Skin epidermis (tissue), 12 donors: ENCODE results near the gene SLC25A43.
"Not testable (repeated sequence)": the region's sequence is repeated elsewhere in the genome, so short reads cannot be mapped to it uniquely, and the experiment has no call there.

ENCODE experiments used
- H3K27ac ChIP-seq, 21 experiments: fragments of 200-600 bp; sonication (generic) in 11 of 21; one replicate each; pipeline ENCODE4 v1.5.0; 2020; ENCODE audit warnings: mild to moderate bottlenecking in 3 of 21, inconsistent platforms in 2 of 21, moderate library complexity in 2 of 21
- H3K4me3 ChIP-seq, 7 experiments: fragments of 200-600 bp; sonication (generic) in 2 of 7; one replicate each; pipeline ENCODE4 v1.5.0; 2020; ENCODE audit warnings: inconsistent platforms in 2 of 7, mild to moderate bottlenecking in 2 of 7, moderate library complexity in 1 of 7

Gene SLC25A43

DNA sequence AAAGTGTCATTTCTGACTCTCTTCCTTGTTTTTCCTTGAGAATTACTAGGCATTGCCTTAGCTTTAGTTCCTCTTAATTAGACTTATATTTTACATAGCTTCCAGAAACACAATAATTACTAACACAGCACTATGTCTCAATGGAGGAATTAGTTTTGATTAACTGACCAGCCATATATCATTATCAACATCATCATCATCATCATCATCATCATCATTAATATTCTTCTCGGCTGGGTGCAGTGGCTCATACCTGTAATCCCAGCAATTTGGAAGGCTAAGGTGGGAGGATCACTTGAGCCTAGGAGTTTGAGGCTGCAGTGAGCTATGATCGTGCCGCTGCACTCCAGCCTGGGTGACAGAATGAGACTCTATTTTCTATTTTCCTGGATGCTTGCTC lies 66.4 kb downstream of the SLC25A43 start:
- H3K27ac ChIP-seq: no peak overlapping the region
- no peak overlapping the region for H3K4me3 ChIP-seq

DNA sequence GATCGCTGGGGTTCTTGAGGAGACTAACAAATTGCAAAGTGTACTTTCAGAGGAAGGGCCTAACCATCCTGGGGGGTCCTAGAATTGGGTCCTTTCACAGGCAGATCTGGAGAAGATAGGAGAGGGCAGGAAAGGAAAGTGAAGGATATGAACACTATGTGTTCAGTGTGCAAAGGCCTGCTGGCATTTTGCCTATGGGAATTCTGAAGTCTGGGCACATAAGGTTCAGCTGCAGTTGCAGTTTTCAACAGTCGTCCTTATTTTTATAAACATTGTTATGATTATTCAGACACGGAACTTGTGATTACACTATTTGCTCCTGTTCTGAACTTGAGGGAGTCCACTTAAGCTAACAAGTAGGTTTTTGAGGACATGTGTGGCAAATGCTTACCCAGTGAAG lies 67.8 kb downstream of the SLC25A43 start:
- no peak overlapping the region for H3K27ac ChIP-seq
- H3K4me3 ChIP-seq: no peak overlapping the region

DNA sequence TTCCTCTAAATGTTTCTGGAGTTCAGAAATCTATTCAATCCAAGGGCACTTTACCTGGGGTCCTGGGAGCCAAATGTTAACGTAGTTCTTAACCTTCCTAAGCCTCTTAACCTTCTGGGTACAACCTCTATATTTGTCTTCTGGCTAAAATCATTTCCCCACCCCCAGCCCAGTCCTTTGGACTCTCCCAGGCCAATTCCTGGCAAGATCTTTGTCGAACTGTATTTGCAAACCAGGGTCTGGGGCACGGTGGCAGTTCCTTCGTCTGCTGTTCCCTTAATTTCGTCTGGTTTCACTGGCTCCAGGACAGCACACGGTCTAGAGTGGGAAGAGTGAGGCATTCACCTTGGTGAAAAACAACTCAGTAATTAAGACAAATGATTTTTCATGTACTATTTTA lies 68.3 kb downstream of the SLC25A43 start:
- Histone ChIP-seq H3K4me3 (no peak overlapping the region), H3K27ac (no peak overlapping the region)

DNA sequence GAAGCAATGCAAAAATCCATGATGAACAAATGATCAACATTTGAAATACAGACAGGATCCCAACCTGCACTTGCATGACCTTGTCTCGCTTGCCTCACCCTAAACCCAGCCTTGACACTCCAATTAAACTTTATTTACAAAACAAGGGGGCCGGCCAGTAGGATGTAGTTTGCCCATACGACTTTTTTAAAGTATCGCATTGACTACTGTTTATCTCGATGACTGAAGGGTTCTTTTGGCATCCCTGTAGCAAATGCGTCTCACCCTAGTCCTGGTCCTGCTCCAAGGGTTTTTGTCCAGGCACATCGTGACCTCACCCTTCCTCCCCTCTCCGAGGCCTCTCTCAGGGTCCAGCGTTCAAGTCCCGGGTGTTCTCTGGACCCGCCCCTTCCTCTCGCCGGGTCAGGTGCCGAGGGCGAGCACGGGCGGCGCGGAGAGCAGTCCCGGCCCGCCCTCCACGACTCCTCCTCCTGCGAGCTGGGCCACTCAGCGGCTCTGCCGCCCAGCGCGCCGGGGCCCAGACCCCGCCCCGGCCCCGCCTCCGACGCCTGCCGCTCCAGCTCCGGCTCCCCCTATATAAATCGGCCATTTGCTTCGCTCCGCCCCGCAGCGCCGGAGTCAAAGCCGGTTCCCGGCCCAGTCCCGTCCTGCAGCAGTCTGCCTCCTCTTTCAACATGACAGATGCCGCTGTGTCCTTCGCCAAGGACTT lies 68.9 kb downstream of the SLC25A43 start, which contains the start of gene SLC25A5:
Gene SLC25A5 (plus strand): TSS at position 603 of the 709 bp plus-strand sequence. CDS start 72 bp downstream, at position 675.
- peak within 1 kb of the TSS; percentile 77 to 97 (median 91) for H3K27ac ChIP-seq
- peak within 1 kb of the TSS; percentile 71 to 87 (median 76) for H3K4me3 ChIP-seq

DNA sequence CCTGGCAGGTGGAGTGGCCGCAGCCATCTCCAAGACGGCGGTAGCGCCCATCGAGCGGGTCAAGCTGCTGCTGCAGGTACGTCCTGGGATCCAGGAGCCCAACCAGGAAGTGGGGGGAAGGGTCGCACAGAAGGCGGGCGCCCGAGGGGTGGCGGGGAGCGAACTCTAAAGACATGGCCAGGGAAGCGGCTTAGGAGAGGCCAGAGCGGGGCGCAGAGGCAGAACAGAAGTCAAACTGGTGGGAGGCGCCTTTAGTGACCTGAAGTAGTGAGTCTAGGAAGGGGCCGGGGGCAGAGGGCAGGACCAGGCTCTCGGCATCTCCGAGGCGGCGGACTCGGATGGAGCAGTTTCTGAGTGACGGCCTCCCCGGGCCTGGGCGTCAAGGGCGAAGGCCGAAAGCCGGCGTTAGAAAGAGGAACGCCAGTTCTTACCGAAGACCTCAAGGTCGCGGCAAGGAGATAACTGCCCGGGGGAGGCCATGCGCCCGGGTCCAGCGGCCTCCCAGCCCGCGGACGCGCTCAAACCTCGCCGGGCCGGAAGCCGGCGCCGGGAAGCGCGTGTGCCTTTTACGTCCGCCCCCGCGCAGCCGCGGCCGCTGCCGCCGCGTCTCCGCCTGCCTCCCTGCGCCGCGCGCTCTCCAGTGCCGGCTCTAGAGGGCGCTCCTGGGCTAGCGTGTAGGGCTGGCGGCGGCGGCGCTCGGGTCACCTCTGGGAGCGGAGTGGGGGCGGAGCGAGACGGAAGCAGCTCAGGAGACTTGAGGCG lies 69.6 kb downstream of the SLC25A43 start:
- peak overlapping the region; percentile 77 to 97 (median 91) for H3K27ac ChIP-seq

DNA sequence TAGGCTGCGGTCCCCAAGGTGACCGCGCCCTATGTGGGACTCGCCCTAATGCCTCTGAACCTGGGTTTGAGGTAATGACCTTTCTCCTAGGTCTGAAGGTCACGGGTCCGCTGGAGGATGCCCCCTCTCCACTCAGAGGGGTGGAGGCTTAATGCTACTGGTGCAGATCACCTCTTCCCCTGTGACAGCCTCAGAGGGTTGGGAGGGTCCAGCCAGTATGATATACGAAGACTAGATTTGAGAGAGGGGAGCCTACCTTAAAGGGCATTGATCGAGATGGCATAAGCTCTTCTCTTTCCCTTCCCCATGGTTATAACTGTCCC lies 70.1 kb downstream of the SLC25A43 start:
- H3K4me3 ChIP-seq: peak overlapping the region; percentile 71 to 87 (median 76)
- H3K27ac ChIP-seq: peak overlapping the region in 16 of 21 experiments; percentile 49 to 97 (median 92)

More for the DNA sequence above, 69.6 kb downstream of the SLC25A43 start:
- H3K4me3 ChIP-seq: peak overlapping the region; percentile 71 to 87 (median 76)

DNA sequence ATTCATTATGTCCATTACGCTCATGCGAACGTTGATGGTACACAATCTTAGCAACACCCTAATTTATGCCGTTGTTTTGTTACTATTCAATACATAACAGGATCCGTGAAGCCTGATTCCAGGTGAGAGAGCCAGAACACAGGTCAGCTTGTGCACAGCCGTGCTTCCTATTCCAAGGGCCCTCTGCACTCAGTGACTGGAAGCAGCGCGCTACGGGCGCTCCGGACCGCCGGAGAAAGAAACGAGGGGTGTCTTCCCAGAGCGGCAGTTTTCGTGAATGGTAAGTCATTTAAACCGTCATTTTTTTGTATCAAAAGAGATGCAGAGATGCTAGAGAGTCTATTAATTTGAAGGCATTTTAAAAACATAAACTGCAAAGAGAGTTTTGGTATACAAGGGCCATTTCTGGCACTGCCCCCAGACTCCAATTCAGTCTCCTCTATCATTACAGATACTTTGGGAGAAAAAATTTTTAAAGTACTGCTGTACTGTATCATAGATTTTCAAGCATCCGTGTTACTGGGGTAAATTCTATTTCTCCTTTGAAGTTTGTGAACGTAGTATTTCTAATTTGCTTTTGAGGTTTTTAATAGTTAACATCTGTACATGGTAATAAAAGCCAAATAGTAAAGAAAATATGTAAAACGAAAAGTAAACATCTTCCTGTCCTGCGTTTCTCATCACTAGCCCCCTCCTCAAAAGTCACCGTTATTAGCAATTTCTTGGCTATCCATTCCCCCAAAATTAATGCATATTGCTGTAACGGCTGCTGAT lies 75.7 kb downstream of the SLC25A43 start:
- no peak overlapping the region for H3K27ac ChIP-seq
- H3K4me3 ChIP-seq: no peak overlapping the region

DNA sequence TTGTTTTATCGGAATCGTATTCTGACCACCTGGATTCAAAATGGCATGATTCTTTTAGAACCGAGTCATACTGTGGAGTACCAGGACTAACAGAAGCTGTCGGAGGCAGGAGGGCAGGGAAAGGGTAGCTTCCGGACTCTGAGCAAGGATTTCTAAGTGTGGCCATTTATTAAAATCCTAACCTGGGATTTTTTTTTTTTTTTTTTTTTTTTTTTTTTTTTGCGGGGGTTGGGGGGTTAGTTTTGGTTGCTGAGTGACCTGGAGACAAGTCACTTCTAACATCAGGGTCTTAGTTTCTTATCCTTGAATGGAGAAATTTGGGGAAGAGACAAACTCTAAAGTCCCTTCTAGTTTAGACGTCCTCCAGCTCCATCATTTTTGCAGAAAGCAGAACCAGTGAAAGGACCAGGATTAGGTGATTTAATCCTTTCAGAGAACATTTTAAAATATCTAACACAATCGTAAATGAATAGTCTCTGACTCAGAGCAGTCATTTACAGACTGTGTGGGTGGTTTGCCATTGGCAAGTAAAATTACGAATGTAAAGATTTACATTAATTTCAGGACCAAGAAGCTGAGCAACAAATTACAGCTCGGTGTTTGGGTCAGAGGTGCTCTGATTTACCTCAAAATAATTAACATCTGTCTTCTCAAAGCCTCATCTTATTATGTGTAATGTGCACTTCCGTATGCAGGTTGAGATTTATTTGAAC lies 76.4 kb downstream of the SLC25A43 start:
- Histone ChIP-seq H3K4me3 (no peak overlapping the region), H3K27ac (no peak overlapping the region)

DNA sequence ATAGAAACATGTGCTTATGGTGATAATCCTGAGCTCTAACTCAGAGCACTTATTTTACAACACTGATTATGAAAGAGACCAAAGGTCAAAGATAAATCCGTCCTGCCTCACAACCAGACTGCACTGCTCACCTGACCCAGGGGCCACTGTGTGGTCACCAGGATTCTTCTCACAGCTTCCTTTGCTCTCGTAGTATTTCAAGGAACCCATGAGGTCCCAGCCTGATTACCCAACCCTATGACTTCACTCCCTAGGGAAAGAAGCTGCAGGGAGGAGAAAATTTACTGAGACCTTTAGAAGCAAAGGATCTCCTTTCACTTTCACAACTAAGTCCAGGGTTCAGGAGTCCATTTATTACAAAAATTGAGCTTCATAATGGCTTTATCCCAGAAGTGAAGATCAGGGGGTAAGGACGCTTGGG lies 78.7 kb downstream of the SLC25A43 start:
- no peak overlapping the region for H3K4me3 ChIP-seq
- H3K27ac ChIP-seq: no peak overlapping the region

DNA sequence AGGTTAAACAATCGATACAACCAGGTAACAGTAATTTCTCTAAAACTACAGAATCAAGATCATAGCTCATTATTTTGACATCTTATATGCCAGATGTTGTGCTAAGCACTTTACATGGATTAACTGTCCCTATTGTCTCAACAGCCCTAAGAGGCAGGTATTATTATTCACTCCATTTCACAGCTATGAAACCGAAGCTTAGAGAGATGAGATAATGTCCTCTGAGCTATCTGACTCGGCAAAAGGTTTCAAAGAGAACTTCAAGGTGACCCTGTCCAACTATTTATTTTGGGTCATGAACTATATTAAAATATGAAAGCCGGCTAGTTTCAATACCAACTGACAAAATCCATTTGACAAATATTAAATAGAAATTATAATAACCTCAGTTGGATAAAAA lies 79.4 kb downstream of the SLC25A43 start:
- no peak overlapping the region for H3K27ac ChIP-seq
- no peak overlapping the region for H3K4me3 ChIP-seq

DNA sequence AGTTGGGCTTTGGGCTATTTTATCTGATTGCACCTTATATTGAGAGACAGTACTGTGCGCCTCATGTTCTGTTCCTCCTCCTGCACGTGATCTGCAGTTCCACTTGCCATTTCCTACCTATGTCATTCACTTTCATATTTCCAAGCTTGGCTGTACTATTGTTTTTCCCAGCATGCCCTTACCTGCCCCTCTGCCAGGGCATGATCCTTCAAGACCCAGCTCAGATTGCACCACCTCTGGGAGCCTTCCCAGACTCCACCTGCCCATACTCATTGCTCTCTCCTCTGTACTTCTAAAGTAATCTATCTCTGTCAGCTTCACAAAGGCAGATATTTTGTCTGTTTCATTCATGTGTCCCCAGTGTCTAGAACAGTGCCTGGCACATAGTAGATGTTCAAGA lies 80.7 kb downstream of the SLC25A43 start:
- H3K27ac ChIP-seq: peak overlapping the region in 1 of 21 experiments; percentile 75

DNA sequence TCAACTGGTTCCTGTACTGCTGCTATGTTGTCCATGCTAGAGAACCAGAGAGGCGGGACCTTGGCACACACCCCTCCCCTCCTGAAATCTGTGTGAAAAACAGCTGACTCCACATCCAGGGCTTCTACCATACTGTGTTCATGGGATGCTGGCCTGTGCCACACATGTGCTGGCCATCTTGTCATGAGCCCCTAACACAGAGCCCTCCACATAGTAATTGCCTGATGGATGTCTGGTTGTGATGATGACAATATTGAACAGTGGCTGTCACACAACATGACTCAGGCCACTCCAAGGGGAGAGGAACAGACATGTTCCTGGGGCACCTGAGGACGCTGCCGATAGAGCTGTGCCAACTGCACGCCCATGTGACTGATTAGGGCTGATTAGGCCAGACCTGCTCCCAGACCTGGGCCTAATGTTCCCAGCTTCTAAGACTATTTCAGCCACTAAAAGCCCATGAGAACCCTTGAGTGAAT lies 82.2 kb downstream of the SLC25A43 start:
- H3K27ac ChIP-seq: peak overlapping the region in 9 of 21 experiments; percentile 14 to 75 (median 60)

More for the DNA sequence above, 80.7 kb downstream of the SLC25A43 start:
- H3K4me3 ChIP-seq: no peak overlapping the region

DNA sequence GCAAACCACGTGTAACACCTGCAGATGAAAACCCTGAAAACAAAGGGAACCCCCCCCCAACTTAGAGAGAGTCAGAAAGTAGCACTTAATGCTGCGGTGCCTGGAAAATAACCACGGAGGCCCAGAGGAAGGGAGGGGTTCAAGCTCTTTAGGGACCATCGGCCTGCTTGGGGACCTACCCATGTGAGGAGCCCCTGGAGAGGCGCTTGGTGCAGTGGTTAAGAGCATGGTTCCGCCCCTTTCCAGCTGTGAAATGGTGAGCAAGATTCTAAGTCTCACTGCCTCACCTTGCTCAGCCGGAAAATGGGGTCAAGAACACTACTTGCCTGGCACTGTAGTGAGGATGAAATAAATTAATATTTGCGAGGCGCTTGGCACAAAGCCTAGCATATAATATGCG lies 82.9 kb downstream of the SLC25A43 start:
- Histone ChIP-seq H3K27ac (peak overlapping the region in 19 of 21 experiments; percentile 17 to 78 (median 61)), H3K4me3 (peak overlapping the region in 3 of 7 experiments; percentile 14 to 33 (median 31))

More for the DNA sequence above, 82.2 kb downstream of the SLC25A43 start:
- H3K4me3 ChIP-seq: no peak overlapping the region

DNA sequence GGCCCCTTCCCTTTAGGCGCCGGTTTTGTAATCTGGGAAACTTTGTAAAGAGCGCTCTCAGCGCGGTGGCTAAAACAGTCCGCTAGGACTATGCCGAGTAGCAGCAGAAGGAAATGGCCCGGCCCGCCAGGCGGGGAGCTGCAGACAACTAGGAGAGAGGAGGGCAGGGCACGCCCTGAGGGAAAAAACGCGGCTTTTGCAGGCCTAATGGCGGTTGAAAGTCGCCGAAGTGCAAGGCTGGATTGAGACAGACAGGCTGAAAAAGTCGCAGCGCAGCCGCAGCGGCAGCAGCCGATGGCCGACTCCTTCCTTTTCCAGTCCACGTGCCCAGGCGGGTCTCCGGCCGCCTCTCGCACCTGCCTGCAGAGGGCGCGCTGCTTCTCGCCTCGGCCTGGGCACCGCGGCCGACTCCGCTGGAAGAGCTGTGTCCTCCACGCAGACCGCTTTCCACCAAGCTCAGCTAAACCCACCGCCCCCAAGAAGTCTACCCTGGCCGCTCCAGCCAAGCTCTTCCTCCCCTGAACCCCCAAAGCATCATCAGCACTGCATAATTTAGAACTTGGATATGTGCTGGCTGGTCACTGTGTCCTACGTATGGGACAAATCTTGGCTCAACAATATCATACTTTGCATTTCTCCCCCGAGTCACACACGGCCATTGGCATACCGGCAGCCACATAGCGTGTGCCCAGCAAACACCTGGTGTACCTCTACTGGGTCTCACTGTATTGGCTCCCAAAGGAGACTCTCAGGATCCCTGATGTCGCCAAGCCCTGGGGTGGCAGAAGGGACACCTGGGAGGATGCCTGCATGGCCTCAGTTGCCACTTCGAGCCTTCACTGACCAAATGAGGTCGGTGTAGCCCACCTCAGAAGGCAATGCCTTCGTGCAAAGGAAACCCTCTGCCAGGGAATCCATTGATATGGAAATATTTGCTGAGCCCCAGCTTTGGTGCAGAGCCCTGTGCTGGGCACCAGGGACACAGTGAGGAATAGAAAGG lies 83.6 kb downstream of the SLC25A43 start:
- peak overlapping the region in 5 of 7 experiments; percentile 2 to 33 (median 16) for H3K4me3 ChIP-seq
- H3K27ac ChIP-seq: peak overlapping the region in 20 of 21 experiments; percentile 17 to 78 (median 60)

DNA sequence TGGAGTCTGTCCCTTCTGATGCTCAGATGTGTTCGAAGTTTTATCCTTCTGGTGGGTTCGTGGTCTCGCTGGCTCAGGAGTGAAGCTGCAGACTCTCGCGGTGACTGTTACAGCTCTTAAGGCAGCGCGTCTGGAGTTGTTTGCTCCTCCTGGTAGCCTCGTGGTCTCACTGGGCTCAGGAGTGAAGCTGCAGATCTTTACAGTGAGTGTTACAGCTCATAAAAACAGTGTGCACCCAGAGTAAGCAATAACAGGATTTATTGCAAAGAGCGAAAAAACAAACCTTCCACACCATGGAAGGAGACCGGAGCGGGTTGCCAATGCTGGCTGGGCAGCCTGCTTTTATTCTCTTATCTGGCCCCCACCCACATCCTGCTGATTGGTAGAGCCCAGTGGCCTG lies 87.6 kb downstream of the SLC25A43 start:
- Histone ChIP-seq H3K27ac (no peak overlapping the region), H3K4me3 (no peak overlapping the region)

DNA sequence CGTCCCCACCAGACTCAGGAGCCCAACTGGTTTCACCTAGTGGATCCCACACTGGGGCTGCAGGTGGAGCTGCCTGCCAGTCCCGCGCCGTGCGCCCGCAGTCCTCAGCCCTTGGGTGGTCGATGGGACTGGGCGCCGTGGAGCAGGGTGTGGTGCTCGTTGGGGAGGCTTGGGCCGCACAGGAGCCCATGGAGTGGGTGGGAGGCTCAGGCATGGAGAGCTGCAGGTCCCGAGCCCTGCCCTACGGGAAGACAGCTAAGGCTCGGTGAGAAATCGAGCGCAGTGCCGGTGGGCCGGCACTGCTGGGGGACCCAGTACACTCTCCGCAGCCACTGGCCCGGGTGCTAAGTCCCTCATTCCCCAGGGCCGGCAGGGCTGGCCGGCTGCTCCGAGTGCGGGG lies 88.6 kb downstream of the SLC25A43 start:
- not testable (repeated sequence) for H3K4me3 ChIP-seq, H3K27ac ChIP-seq

DNA sequence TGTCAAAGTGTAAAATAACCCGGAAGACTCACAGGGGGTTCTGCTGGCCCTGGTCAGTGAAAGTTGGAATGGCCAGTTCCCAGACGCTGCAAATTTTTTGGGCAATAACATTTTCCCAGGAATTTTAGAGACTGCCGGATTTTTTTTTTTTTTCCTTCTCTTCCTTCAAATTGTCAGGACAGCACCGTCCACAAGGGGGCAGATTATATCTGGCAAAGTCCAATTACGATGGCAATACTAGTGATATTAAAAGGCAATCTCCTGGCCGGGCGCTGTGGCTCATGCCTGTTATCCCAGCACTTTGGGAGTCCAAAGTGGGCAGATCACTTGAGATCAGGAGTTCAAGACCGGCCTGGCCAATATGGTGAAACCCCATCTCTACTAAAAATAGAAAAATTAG lies 89.6 kb downstream of the SLC25A43 start:
- Histone ChIP-seq H3K4me3 (no peak overlapping the region), H3K27ac (no peak overlapping the region)
